Tibial artery (tissue), 4 donors: Measurements from ENCODE around the gene NAA40.
A peak's percentile ranks its signal among the peaks of the same experiment; 100 is the strongest.

ENCODE experiments used
- DNase-seq, 2 donors: peaks; one replicate each; pipeline ENCODE4 v3.0.0-alpha.2; 2019
- H3K27ac ChIP-seq, 2 donors: fragments of 200-600 bp; sonication (generic) in 1 of 2; 1 replicate in 1 of 2; 2 replicates in 1 of 2; pipeline ENCODE4 v1.5.1; 2018 to 2019; ENCODE audit warnings: mild to moderate bottlenecking in 1 of 2
- H3K27me3 ChIP-seq, 2 donors: fragments of 200-600 bp; sonication (generic) in 1 of 2; one replicate each; pipeline versions ENCODE4 v1.5.1 to v1.6.0; 2016 to 2019
- H3K36me3 ChIP-seq, 3 donors: fragments of 200-600 bp; sonication (generic) in 2 of 3; one replicate each; pipeline ENCODE4 v1.5.1; 2016 to 2019; ENCODE audit warnings: mild to moderate bottlenecking in 2 of 3
- H3K4me1 ChIP-seq, 4 donors: fragments of 200-600 bp; sonication (generic) in 2 of 4; 1 replicate in 3 of 4; 2 replicates in 1 of 4; pipeline ENCODE4 v1.5.1; 2016 to 2019
- H3K4me3 ChIP-seq, 2 donors: fragments of 200-600 bp; sonication (generic) in 1 of 2; 1 replicate in 1 of 2; 2 replicates in 1 of 2; pipeline ENCODE4 v1.5.1; 2018 to 2019; ENCODE audit warnings: mild to moderate bottlenecking in 2 of 2
- H3K9me3 ChIP-seq, 3 donors: fragments of 200-600 bp; sonication (generic) in 1 of 3; one replicate each; pipeline ENCODE4 v1.5.1; 2016 to 2019
- intact Hi-C: fragments of 100-400 bp; cut with DNase I; formaldehyde crosslinking; loops from one replicate; pipeline ENCODE4 v1.15.0; 2023; ENCODE audit warnings: low total_unique reads
- TF ChIP-seq, protein P1 (sequence below), 2 experiments: fragments of 200-600 bp in 1 of 2; fragments of 450-650 bp in 1 of 2; IDR thresholded peaks; one replicate each; pipeline ENCODE4 v1.5.1; 2017 to 2019; ENCODE audit warnings: antibody characterized with exemption in 2 of 2, mild to moderate bottlenecking in 1 of 2, moderate library complexity in 1 of 2

The NAA40 gene

GRCh38 chr11:63993993-63994392 is 55.2 kb downstream of the NAA40 start:
- Histone ChIP-seq H3K27ac (no peak overlapping the region), H3K36me3 (peaks cover 33 to 99% (median 59%) of the 10 kb centered on the region in 3 donors), H3K27me3 (peaks cover 0 to 2% of the 10 kb centered on the region in 2 donors), H3K4me3 (no peak overlapping the region), H3K9me3 (no peaks in the 10 kb centered on the region), H3K4me1 (peaks cover 0 to 6% (median 2%) of the 10 kb centered on the region in 4 donors)
- TF ChIP-seq, protein P1, sequence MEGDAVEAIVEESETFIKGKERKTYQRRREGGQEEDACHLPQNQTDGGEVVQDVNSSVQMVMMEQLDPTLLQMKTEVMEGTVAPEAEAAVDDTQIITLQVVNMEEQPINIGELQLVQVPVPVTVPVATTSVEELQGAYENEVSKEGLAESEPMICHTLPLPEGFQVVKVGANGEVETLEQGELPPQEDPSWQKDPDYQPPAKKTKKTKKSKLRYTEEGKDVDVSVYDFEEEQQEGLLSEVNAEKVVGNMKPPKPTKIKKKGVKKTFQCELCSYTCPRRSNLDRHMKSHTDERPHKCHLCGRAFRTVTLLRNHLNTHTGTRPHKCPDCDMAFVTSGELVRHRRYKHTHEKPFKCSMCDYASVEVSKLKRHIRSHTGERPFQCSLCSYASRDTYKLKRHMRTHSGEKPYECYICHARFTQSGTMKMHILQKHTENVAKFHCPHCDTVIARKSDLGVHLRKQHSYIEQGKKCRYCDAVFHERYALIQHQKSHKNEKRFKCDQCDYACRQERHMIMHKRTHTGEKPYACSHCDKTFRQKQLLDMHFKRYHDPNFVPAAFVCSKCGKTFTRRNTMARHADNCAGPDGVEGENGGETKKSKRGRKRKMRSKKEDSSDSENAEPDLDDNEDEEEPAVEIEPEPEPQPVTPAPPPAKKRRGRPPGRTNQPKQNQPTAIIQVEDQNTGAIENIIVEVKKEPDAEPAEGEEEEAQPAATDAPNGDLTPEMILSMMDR (IDR thresholded peaks at IDR 0.05): no peak
- intact Hi-C loops: no loop called here
- DNase-seq: no peak

DNA sequence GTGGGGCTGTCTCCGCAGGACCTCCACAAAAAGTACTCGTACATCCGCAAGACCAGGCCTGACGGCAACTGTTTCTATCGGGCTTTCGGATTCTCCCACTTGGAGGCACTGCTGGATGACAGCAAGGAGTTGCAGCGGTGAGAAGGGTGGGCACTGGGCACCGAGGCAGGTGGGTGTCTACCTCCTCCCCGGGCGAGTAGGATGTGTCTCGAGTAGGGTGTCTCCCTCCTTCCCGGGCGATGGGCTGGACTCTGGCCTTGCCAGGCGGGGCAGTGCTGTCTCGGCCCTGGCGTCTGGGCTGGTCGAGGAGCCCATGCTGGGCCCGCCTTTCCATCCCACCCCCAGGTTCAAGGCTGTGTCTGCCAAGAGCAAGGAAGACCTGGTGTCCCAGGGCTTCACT is 57.7 kb downstream of the NAA40 start:
- Histone ChIP-seq H3K4me1 (peaks cover 0 to 28% (median 22%) of the 10 kb centered on the region in 4 donors), H3K27ac (no peak overlapping the region), H3K9me3 (no peaks in the 10 kb centered on the region), H3K27me3 (peaks cover 0 to 7% of the 10 kb centered on the region in 2 donors), H3K36me3 (peaks cover 22 to 75% (median 52%) of the 10 kb centered on the region in 3 donors), H3K4me3 (no peak overlapping the region)
- TF ChIP-seq, protein P1 (IDR thresholded peaks at IDR 0.05): no peak
- DNase-seq: no peak
- intact Hi-C loops: no loop called here

- Histone ChIP-seq H3K27ac (no peak overlapping the region), H3K4me1 (peaks cover 0 to 32% (median 22%) of the 10 kb centered on the region in 4 donors), H3K36me3 (peaks cover 22 to 68% (median 51%) of the 10 kb centered on the region in 3 donors), H3K4me3 (no peak overlapping the region), H3K9me3 (no peaks in the 10 kb centered on the region), H3K27me3 (peaks cover 0 to 7% of the 10 kb centered on the region in 2 donors)
- no peak for DNase-seq
- intact Hi-C loops: no loop called here
- TF ChIP-seq, protein P1 (IDR thresholded peaks at IDR 0.05): no peak
Observed at GRCh38 chr11:63997104-63997700, 58.4 kb downstream of the NAA40 start.

- Histone ChIP-seq H3K9me3 (no peaks in the 10 kb centered on the region), H3K36me3 (peaks cover 22 to 61% (median 51%) of the 10 kb centered on the region in 3 donors), H3K4me1 (peaks cover 0 to 33% (median 22%) of the 10 kb centered on the region in 4 donors), H3K27ac (no peak overlapping the region), H3K4me3 (no peak overlapping the region), H3K27me3 (peaks cover 0 to 7% of the 10 kb centered on the region in 2 donors)
- DNase-seq: no peak
- intact Hi-C loops: no loop called here
- TF ChIP-seq, protein P1 (IDR thresholded peaks at IDR 0.05): no peak
Observed at GRCh38 chr11:63997801-63998337, 59.1 kb downstream of the NAA40 start.

- TF ChIP-seq, protein P1 (IDR thresholded peaks at IDR 0.05): no peak
- Histone ChIP-seq H3K27me3 (peaks cover 0 to 7% of the 10 kb centered on the region in 2 donors), H3K9me3 (no peaks in the 10 kb centered on the region), H3K4me1 (peaks cover 0 to 33% (median 22%) of the 10 kb centered on the region in 4 donors), H3K4me3 (peak overlapping the region; percentile 5 to 47), H3K27ac (no peak overlapping the region), H3K36me3 (peaks cover 22 to 53% (median 49%) of the 10 kb centered on the region in 3 donors)
- no peak for DNase-seq
- intact Hi-C loops: no loop called here
Observed at GRCh38 chr11:63998558-63999348, 60.0 kb downstream of the NAA40 start.
